ENCODE measurements around the gene IL12RB1. TPM values are rescaled to one million over a fixed set of nuclear protein-coding genes. Genes with fewer than 3 reads are reported as not detected.

Gene IL12RB1
- total and polyA plus RNA-seq, 3 donors from 2014 or later, result 0.39 to 2.5 (median 1.8) TPM

DNA sequence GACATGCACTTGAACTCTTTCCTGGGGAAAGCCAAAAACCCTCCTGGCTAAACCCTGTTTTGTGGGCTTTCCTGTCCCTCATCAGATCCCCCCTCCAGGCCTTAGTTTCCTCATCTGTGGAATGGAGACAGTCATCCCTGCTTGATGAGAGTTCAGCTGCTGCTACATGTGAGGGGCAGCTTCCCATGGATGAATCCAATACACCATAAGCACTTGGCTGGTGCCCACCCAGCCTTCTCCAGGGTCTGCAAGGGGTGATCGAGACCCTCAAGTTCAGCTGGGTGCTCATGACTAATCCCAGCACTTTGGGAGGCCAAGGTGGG is 21.6 kb downstream of the IL12RB1 start:
- Histone ChIP-seq H3K27ac (no peak overlapping the region), H3K4me1 (no peaks in the 10 kb centered on the region), H3K9me3 (no peaks in the 10 kb centered on the region), H3K4me3 (no peak overlapping the region), H3K27me3 (no peaks in the 10 kb centered on the region), H3K36me3 (ENCODE audit: low read depth, missing control alignments) (no peaks in the 10 kb centered on the region)
- no peak for DNase-seq
- 75% methylated on average over 1 of the region's 1 CpG; no CpG with 5 or more reads in 1 of the 2 donors for WGBS, 2 donors
- intact Hi-C loops (cut with DNase I; ENCODE audit: low total_unique reads), result no loop called here
- TF ChIP-seq, protein P1, sequence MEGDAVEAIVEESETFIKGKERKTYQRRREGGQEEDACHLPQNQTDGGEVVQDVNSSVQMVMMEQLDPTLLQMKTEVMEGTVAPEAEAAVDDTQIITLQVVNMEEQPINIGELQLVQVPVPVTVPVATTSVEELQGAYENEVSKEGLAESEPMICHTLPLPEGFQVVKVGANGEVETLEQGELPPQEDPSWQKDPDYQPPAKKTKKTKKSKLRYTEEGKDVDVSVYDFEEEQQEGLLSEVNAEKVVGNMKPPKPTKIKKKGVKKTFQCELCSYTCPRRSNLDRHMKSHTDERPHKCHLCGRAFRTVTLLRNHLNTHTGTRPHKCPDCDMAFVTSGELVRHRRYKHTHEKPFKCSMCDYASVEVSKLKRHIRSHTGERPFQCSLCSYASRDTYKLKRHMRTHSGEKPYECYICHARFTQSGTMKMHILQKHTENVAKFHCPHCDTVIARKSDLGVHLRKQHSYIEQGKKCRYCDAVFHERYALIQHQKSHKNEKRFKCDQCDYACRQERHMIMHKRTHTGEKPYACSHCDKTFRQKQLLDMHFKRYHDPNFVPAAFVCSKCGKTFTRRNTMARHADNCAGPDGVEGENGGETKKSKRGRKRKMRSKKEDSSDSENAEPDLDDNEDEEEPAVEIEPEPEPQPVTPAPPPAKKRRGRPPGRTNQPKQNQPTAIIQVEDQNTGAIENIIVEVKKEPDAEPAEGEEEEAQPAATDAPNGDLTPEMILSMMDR (IDR thresholded peaks at IDR 0.05), result no peak
- no peak for TF ChIP-seq POLR2A (IDR thresholded peaks at IDR 0.05)

DNA sequence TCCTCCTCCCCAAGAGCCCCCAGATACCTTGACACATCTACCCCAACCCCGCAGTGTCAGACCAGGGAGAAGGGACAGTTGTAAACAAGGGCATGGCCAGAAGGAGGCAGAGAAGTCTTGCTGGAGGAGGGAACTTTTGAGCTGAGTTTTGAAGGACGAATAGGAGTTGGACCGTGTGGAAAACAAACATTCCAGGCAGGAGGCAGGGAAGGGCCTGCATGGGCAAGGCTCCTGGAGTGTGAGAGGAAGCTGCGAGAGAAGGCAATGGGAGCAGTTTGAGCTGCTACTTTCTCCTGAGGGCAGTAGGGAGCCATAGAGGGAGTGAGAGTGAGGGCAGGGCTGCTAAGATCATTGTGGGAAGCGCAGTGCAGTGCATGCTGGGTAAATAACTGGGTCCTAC is 23.3 kb downstream of the IL12RB1 start:
- Histone ChIP-seq H3K27ac (no peak overlapping the region), H3K4me1 (peaks cover 3% of the 10 kb centered on the region), H3K27me3 (no peaks in the 10 kb centered on the region), H3K4me3 (no peak overlapping the region), H3K36me3 (ENCODE audit: low read depth, missing control alignments) (no peaks in the 10 kb centered on the region), H3K9me3 (no peaks in the 10 kb centered on the region)
- TF ChIP-seq, protein P1 (IDR thresholded peaks at IDR 0.05), result no peak
- TF ChIP-seq POLR2A (IDR thresholded peaks at IDR 0.05), result no peak
- 79 to 83% methylated on average over 5 of the region's 5 CpGs for WGBS, 2 donors
- DNase-seq, result no peak
- intact Hi-C loops (cut with DNase I; ENCODE audit: low total_unique reads), result no loop called here

DNA sequence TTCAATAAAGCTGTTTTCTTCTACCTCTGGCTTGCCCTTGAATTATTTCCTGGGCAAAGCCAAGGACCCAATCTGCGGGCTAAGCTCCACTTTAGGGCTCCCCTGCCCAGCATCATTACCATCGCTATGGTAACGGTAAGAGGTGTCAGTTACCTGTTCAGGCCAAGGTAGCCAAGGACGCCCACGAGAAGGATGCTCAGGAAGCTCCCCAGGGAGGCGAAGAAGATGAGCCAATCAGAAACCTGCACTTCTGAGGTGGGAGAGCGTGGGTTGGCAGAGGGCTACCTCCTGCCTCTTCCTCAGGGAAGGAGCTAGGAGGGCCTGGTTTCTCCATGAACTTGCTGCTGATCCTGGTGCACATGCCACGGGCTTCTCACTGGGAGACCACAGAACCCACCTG is 24.7 kb downstream of the IL12RB1 start:
- DNase-seq, result no peak
- intact Hi-C loops (cut with DNase I; ENCODE audit: low total_unique reads), result no loop called here
- H3K36me3 ChIP-seq (ENCODE audit: low read depth, missing control alignments), result no peaks in the 10 kb centered on the region
- no peak overlapping the region for H3K4me3 ChIP-seq
- no peaks in the 10 kb centered on the region for H3K27me3 ChIP-seq
- TF ChIP-seq, protein P1 (IDR thresholded peaks at IDR 0.05), result no peak
- no peak for TF ChIP-seq POLR2A (IDR thresholded peaks at IDR 0.05)
- H3K9me3 ChIP-seq, result no peaks in the 10 kb centered on the region
- H3K4me1 ChIP-seq, result peaks cover 10% of the 10 kb centered on the region
- 36 to 50% methylated on average over 2 to 8 of the region's 8 CpGs for WGBS, 2 donors
- H3K27ac ChIP-seq, result no peak overlapping the region

DNA sequence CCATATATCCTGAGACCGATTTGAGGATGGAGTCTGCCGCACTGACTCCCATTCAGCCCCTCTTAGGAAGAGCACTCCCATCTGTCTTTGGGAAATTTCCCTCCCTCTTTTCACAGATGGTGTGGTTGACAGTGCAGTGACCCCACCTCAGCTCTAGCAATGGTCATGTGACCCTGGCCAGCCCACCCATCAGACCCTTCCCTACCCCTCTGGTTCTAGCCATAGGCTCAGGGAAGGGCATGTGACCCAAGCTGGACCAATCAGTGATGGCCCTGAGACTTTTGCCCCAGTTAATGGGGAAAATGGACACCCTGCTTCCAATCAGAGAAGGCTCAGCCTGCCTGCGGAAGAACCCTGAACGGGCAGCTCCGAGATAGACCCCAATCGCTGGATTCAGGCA is 26.3 kb downstream of the IL12RB1 start:
- TF ChIP-seq, protein P1 (IDR thresholded peaks at IDR 0.05), result no peak
- no peak for TF ChIP-seq POLR2A (IDR thresholded peaks at IDR 0.05)
- DNase-seq, result peak; percentile 37
- Histone ChIP-seq H3K27ac (no peak overlapping the region), H3K4me1 (peaks cover 10% of the 10 kb centered on the region), H3K9me3 (no peaks in the 10 kb centered on the region), H3K36me3 (ENCODE audit: low read depth, missing control alignments) (no peaks in the 10 kb centered on the region), H3K4me3 (no peak overlapping the region), H3K27me3 (no peaks in the 10 kb centered on the region)
- intact Hi-C loops (cut with DNase I; ENCODE audit: low total_unique reads), result no loop called here
- WGBS, 2 donors, result 42 to 71% methylated on average over 6 of the region's 6 CpGs

DNA sequence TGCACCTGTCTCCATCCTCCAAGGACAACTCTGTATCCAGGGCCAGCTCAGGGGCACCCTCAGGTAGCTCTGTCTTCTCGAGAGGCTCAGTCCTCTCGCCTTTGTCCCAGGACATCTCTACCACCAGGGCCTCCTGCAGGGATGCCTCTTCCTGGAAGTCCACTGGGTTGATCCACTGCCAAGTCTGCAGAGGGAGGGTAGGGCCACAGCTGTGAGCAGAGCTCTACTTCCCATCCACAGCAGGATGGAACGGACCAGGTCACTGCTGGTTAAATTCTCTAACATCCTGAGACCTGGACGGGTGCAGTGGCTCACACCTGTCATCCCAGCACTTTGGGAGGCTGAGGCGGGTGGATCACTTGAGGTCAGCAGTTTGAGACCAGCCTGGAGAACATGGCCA is 26.8 kb downstream of the IL12RB1 start:
- no peak for TF ChIP-seq POLR2A (IDR thresholded peaks at IDR 0.05)
- TF ChIP-seq, protein P1 (IDR thresholded peaks at IDR 0.05), result no peak
- intact Hi-C loops (cut with DNase I; ENCODE audit: low total_unique reads), result loop anchor here (2.0 kb wide), 1 partner anchor 53 kb away; no protein-coding TSS in a partner anchor

More for the DNA sequence above, 26.8 kb downstream of the IL12RB1 start:
- H3K27ac ChIP-seq, result no peak overlapping the region
- DNase-seq, result no peak
- WGBS, 2 donors, result 58 to 80% methylated on average over 3 to 5 of the region's 5 CpGs
- H3K4me1 ChIP-seq, result peaks cover 10% of the 10 kb centered on the region
- H3K9me3 ChIP-seq, result no peaks in the 10 kb centered on the region
- H3K27me3 ChIP-seq, result no peaks in the 10 kb centered on the region
- H3K4me3 ChIP-seq, result no peak overlapping the region
- H3K36me3 ChIP-seq (ENCODE audit: low read depth, missing control alignments), result no peaks in the 10 kb centered on the region
